ENCODE data around the gene MAD2L1. TPM values are rescaled to one million over a fixed set of nuclear protein-coding genes. Genes with fewer than 3 reads are reported as not detected.
A peak's percentile ranks its signal among the peaks of the same experiment; 100 is the strongest.

MAD2L1 gene
- total RNA-seq, 4 donors from 2014 or later = 1.8 to 20.3 (median 13.1) TPM

DNA sequence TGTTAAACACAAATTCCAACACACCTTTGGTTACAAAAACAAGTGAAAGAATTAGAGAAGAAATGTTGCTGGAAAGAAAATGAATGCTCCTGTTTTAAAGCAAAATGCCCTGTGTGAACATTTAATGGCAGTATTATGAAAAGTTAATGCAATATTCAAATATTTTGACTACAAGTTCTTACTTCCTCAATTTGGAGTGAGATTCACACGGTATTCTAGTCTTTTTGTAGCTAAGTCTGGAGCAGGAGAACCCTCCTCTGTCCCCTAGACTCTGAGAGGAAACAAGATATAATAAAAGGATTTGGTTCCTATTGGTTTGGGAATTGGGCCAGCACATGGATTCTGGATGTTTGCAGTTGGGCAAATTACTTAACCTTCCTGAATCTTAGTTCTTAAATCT lies 12.7 kb downstream of the MAD2L1 start:
- Histone ChIP-seq H3K27ac (peak overlapping the region in 2 of 4 donors; percentile 26 to 63), H3K9me3 (no peaks in the 10 kb centered on the region), H3K4me3 (no peak overlapping the region), H3K36me3 (peaks cover 0 to 8% (median 0%) of the 10 kb centered on the region in 3 donors), H3K27me3 (no peaks in the 10 kb centered on the region), H3K4me1 (peaks cover 0 to 15% (median 0%) of the 10 kb centered on the region in 3 donors)
- TF ChIP-seq POLR2A (IDR thresholded peaks at IDR 0.05) = no peak
- TF ChIP-seq, protein P1, sequence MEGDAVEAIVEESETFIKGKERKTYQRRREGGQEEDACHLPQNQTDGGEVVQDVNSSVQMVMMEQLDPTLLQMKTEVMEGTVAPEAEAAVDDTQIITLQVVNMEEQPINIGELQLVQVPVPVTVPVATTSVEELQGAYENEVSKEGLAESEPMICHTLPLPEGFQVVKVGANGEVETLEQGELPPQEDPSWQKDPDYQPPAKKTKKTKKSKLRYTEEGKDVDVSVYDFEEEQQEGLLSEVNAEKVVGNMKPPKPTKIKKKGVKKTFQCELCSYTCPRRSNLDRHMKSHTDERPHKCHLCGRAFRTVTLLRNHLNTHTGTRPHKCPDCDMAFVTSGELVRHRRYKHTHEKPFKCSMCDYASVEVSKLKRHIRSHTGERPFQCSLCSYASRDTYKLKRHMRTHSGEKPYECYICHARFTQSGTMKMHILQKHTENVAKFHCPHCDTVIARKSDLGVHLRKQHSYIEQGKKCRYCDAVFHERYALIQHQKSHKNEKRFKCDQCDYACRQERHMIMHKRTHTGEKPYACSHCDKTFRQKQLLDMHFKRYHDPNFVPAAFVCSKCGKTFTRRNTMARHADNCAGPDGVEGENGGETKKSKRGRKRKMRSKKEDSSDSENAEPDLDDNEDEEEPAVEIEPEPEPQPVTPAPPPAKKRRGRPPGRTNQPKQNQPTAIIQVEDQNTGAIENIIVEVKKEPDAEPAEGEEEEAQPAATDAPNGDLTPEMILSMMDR (IDR thresholded peaks at IDR 0.05) = no peak
- WGBS, 2 donors = 47 to 80% methylated on average over 1 of the region's 1 CpG
- no peak for DNase-seq
- intact Hi-C loops (cut with DNase I) = loop anchor here (10.0 kb wide), 1 partner anchor 739 kb away; no protein-coding TSS in a partner anchor

DNA sequence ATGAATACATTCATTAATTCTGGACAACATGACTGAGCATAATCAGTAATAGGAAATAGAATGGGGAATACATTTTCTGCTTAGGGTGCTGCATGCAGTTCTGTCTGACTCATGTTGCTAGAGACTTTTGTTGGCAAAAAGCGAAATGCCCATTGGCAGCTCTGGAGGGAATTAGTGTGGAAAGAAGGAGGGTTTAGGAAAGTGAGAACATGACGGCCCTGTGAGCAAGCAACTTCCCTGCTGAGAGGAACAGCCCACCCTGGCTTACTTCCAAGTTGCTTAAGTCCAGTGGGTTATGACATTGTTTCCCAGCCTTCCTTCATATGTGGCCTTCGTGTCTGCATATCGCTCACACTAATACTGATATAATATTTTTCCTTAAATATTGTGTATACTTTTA lies 13.8 kb downstream of the MAD2L1 start:
- Histone ChIP-seq H3K36me3 (peaks cover 0 to 1% (median 0%) of the 10 kb centered on the region in 3 donors), H3K9me3 (no peaks in the 10 kb centered on the region), H3K27me3 (no peaks in the 10 kb centered on the region), H3K4me3 (no peak overlapping the region), H3K4me1 (peaks cover 0 to 15% (median 0%) of the 10 kb centered on the region in 3 donors), H3K27ac (peak overlapping the region in 2 of 4 donors; percentile 49 to 58)
- TF ChIP-seq, protein P1 (IDR thresholded peaks at IDR 0.05) = no peak
- no peak for TF ChIP-seq POLR2A (IDR thresholded peaks at IDR 0.05)
- intact Hi-C loops (cut with DNase I) = loop anchor here (10.0 kb wide), 1 partner anchor 738 kb away; no protein-coding TSS in a partner anchor
- no peak for DNase-seq
- 46 to 50% methylated on average over 4 of the region's 4 CpGs for WGBS, 2 donors

DNA sequence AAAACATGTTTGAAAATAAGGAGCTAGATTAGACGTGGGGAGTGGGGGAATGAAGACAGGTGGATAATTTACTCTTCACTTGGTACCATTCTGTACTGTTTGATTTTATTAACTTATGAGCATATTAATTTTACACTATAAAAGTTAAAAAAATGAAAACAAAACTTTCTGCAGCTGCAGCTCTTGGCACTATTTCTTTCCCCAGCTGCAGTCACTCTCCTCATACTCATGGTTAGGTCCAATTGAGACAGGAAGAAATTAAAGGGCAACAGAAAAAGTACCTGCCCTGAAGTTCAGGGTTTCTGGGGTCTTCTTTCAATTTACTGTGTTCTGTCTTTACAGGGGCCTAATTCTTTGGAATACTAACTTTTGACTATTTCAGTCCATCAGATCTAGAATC lies 15.4 kb downstream of the MAD2L1 start:
- no peak for DNase-seq
- no peak overlapping the region for H3K27ac ChIP-seq
- H3K27me3 ChIP-seq = no peaks in the 10 kb centered on the region
- intact Hi-C loops (cut with DNase I) = loop anchor here (10.0 kb wide), 1 partner anchor 736 kb away; no protein-coding TSS in a partner anchor
- no peaks in the 10 kb centered on the region for H3K36me3 ChIP-seq
- no peak overlapping the region for H3K4me3 ChIP-seq
- WGBS, 2 donors = 59 to 67% methylated on average over 1 of the region's 1 CpG
- no peaks in the 10 kb centered on the region for H3K9me3 ChIP-seq
- peaks cover 0 to 15% (median 0%) of the 10 kb centered on the region in 3 donors for H3K4me1 ChIP-seq
- no peak for TF ChIP-seq POLR2A (IDR thresholded peaks at IDR 0.05)

DNA sequence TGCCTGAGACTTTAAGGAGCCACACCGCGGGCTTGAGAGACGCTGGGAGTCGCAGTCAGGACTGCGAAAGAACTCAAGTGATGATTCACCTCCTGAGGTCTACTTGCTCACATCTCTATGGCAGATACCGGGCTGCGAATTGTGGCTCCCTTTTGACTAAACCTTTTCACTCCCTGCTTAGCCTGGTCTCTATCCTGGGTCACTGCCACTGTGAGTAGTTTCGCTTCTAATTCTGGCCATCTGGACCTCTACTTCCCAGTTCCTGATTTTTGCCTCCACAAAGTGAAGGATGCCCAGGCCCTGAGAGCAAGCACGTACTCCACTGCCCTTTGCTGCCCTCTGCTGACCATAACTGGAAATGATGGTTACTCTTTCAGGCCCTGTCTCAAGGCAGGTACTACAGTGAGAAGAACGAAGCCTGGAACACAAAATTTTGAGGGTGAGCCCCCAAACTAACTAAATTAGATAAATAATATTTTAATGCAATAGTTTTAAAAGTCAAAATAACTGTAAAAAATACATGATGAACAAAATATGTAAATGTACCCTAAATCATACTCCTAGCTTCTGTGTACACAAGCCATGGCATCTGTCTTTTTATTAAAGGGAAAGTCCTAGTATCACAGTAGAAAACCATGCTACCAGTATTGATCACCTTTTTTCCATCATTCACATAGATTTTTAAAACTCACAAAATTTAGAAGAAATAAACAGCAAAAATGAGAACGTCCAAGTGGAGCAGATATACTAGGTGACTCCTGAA lies 16.7 kb downstream of the MAD2L1 start:
- WGBS, 2 donors = 41 to 45% methylated on average over 11 of the region's 11 CpGs
- no peaks in the 10 kb centered on the region for H3K9me3 ChIP-seq
- intact Hi-C loops (cut with DNase I) = loop anchor here (5.0 to 10.0 kb wide), 2 partner anchors 423 to 735 kb away; partner anchors contain the start of gene PDE5A
- no peaks in the 10 kb centered on the region for H3K27me3 ChIP-seq
- H3K4me3 ChIP-seq = peak overlapping the region in 3 of 4 donors; percentile 16 to 42 (median 19)
- DNase-seq = peak; percentile 6
- H3K27ac ChIP-seq = peak overlapping the region in 3 of 4 donors; percentile 38 to 73 (median 72)
- peaks cover 0 to 11% (median 0%) of the 10 kb centered on the region in 3 donors for H3K4me1 ChIP-seq
- no peaks in the 10 kb centered on the region for H3K36me3 ChIP-seq
- TF ChIP-seq, protein P1 (IDR thresholded peaks at IDR 0.05) = peak; percentile 72 to 83 (median 78)
- TF ChIP-seq POLR2A (IDR thresholded peaks at IDR 0.05) = no peak

DNA sequence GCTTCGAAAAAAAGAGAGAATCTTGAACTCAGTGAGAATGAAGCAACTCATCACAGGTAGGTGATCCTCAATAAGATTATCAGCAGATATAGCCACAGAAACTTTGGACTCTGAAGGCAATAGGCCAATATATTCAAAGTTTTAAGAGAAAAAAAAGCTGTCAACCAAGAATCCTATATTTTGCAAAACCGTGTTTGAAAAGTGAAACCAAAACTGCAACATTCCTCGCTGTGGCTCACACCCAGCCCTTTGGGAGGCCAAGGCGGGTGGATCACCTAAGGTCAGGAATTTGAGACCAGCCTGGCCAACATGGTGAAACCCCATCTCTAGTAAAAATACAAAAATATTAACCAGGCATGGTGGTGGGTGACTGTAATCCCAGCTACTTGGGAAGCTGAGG lies 22.8 kb downstream of the MAD2L1 start:
- Histone ChIP-seq H3K27ac (no peak overlapping the region), H3K36me3 (no peaks in the 10 kb centered on the region), H3K27me3 (no peaks in the 10 kb centered on the region), H3K4me1 (no peaks in the 10 kb centered on the region), H3K9me3 (no peaks in the 10 kb centered on the region), H3K4me3 (no peak overlapping the region)
- TF ChIP-seq, protein P1 (IDR thresholded peaks at IDR 0.05) = no peak
- TF ChIP-seq POLR2A (IDR thresholded peaks at IDR 0.05) = no peak
- 69% methylated on average over 4 of the region's 4 CpGs for WGBS, 2 donors
- DNase-seq = no peak
- intact Hi-C loops (cut with DNase I) = no loop called here

Measured in esophagus squamous epithelium (tissue), 5 donors.